Vagina (tissue), 2 donors: ENCODE measurements around the gene CLUH. TPM values are rescaled to one million over a fixed set of nuclear protein-coding genes. Genes with fewer than 3 reads are reported as not detected.
A peak's percentile ranks its signal among the peaks of the same experiment; 100 is the strongest.

Experiments used
- DNase-seq, 2 donors: peaks; one replicate each; pipeline ENCODE4 v3.0.0-alpha.2; 2017; ENCODE audit errors: extremely low spot score in 2 of 2
- H3K27ac ChIP-seq: fragments of 200-600 bp; sonication (generic); one replicate; pipeline ENCODE4 v1.5.1; 2019
- H3K27me3 ChIP-seq: fragments of 200-600 bp; sonication (generic); one replicate; pipeline ENCODE4 v1.5.1; 2019
- H3K36me3 ChIP-seq, 2 donors: fragments of 200-600 bp; sonication (generic); one replicate each; pipeline ENCODE4 v1.5.1; 2017 to 2019
- H3K4me1 ChIP-seq: fragments of 200-600 bp; sonication (generic); one replicate; pipeline ENCODE4 v1.5.1; 2019
- H3K4me3 ChIP-seq, 2 donors: fragments of 200-600 bp; sonication (generic); 1 replicate in 1 of 2; 2 replicates in 1 of 2; pipeline ENCODE4 v1.5.1; 2016 to 2019
- H3K9me3 ChIP-seq: fragments of 200-600 bp; sonication (generic); one replicate; pipeline ENCODE4 v1.5.1; 2019
- POLR2A ChIP-seq, 2 donors: fragments of 450-650 bp; IDR thresholded peaks; one replicate each; pipeline ENCODE4 v1.6.1; 2017; ENCODE audit warnings: antibody characterized with exemption in 2 of 2, mild to moderate bottlenecking in 2 of 2, moderate library complexity in 2 of 2
- POLR2AphosphoS5 ChIP-seq, 2 donors: sonication (generic); formaldehyde crosslinking; IDR thresholded peaks; one replicate each; pipeline ENCODE4 v1.9.0; 2017; ENCODE audit warnings: antibody characterized with exemption in 2 of 2, mild to moderate bottlenecking in 2 of 2, low read depth in 1 of 2; ENCODE audit not compliant: insufficient read depth in 1 of 2
- intact Hi-C: fragments of 100-400 bp; cut with DNase I; formaldehyde crosslinking; loops from one replicate; pipeline ENCODE4 v1.15.1; 2023
- total RNA-seq: library from RNA; depleted of rRNA; stranded (reverse); fragments of >200 nt; gene quantifications from one replicate; pipeline ENCODE4 v1.2.3, GENCODE V29; 2016
- TF ChIP-seq, protein P1 (sequence below), 3 experiments: fragments of 450-650 bp in 2 of 3; fragments of 200-600 bp in 1 of 3; sonication (generic) in 1 of 3; IDR thresholded peaks; one replicate each; pipeline ENCODE4 v1.5.1; 2017 to 2019; ENCODE audit warnings: antibody characterized with exemption in 3 of 3, mild to moderate bottlenecking in 2 of 3, moderate library complexity in 2 of 3

Gene CLUH
- total RNA-seq, 1 donor from 2014 or later = 52.3 TPM

DNA sequence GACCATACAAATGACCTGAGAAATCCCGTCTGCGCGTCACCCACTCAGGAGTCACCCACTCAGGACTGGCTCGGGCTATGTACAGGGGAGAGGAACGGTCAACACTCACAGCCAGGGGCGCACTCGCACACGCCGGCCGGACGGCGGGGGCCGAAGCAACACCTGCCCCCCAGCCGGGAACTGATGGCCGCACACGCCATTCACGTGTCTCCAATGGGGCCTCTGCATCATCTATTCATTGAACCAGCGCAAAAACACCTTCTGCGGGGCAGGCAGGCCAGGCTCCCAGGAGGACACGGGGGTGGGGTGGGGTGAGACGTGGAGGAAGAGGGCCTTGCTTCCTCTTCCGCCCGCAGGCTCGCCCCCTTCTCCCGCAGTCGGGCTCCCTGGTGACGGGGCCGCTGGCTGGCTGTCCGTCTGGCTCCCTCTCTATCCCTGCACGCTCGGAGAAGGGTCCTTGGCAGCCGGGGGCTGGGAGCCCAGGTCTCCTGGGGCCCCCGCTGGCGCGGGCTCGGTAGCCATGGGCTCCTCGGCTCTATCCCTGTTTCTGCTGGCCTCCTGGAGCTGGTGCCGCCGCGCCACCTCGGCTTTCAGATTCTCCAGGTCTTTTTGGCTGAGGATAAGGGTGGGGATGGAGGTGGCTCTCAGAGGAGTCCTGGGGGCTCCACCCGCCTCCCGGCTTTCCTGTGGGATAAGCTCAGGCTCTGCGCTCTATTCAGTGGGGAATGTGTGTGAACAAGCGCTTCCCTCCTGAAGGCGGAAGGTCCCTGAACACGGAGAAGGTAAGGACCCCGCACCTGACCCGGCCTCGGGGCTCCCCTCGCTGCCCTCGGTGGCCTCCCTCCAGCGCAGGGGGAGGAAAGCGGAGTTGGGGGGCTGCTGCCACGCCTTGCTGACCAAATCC, 21.1 kb downstream of the CLUH start:
- peaks cover 20% of the 10 kb centered on the region for H3K4me1 ChIP-seq
- H3K4me3 ChIP-seq = no peak overlapping the region
- H3K27me3 ChIP-seq = no peaks in the 10 kb centered on the region
- H3K27ac ChIP-seq = no peak overlapping the region
- DNase-seq = peak; percentile 77 to 81
- TF ChIP-seq POLR2A (IDR thresholded peaks at IDR 0.05) (no peak), POLR2AphosphoS5 (IDR thresholded peaks at IDR 0.05; ENCODE audit: insufficient read depth in 1 of 2, low read depth in 1 of 2) (no peak)
- TF ChIP-seq, protein P1, sequence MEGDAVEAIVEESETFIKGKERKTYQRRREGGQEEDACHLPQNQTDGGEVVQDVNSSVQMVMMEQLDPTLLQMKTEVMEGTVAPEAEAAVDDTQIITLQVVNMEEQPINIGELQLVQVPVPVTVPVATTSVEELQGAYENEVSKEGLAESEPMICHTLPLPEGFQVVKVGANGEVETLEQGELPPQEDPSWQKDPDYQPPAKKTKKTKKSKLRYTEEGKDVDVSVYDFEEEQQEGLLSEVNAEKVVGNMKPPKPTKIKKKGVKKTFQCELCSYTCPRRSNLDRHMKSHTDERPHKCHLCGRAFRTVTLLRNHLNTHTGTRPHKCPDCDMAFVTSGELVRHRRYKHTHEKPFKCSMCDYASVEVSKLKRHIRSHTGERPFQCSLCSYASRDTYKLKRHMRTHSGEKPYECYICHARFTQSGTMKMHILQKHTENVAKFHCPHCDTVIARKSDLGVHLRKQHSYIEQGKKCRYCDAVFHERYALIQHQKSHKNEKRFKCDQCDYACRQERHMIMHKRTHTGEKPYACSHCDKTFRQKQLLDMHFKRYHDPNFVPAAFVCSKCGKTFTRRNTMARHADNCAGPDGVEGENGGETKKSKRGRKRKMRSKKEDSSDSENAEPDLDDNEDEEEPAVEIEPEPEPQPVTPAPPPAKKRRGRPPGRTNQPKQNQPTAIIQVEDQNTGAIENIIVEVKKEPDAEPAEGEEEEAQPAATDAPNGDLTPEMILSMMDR (IDR thresholded peaks at IDR 0.05) = no peak
- intact Hi-C loops = no loop called here
- H3K36me3 ChIP-seq = peaks cover 0 to 39% of the 10 kb centered on the region in 2 donors
- H3K9me3 ChIP-seq = no peaks in the 10 kb centered on the region

DNA sequence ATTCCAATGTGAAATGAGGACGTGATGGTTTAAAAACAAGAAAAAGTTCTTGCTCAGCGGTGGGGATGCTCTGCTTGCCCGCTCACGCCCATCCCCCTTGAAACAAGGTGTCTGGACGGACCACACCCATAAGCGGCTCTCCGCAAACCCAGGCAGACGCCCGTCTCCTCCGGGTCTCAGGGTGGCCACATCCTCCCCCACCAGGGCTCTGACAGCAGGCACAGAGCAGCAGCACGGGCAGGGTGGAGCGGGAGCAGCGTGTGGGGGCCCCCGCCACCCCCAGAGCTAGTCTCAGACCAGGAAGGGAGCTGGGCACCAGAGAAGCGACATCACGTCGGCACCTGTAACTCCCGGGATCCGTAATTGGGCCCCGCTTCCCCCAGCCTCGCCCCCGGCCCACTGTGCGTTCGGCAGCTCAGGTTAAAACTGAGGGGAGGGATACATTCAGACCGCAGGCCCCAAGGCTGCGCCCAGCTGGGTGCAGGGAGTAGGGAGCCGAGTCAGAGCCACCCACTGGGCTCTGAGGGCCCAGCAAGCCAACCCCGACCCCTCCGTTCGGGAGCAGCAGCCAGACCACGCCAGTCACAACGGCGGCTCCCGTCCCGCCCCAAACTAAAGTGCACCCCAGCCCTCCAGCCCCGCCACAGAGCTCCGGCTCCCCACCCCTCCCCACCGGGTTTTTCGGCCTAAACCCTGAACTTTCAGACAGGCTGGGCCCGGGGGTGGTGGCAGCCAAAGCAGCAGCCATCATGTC, 22.0 kb downstream of the CLUH start:
- H3K27ac ChIP-seq = no peak overlapping the region
- peak; percentile 64 to 72 for DNase-seq
- no peak for TF ChIP-seq POLR2AphosphoS5 (IDR thresholded peaks at IDR 0.05; ENCODE audit: insufficient read depth in 1 of 2, low read depth in 1 of 2)
- H3K27me3 ChIP-seq = no peaks in the 10 kb centered on the region
- no peaks in the 10 kb centered on the region for H3K9me3 ChIP-seq
- peaks cover 20% of the 10 kb centered on the region for H3K4me1 ChIP-seq
- peaks cover 0 to 31% of the 10 kb centered on the region in 2 donors for H3K36me3 ChIP-seq
- H3K4me3 ChIP-seq = no peak overlapping the region
- intact Hi-C loops = loop anchor here (10.0 kb wide), 1 partner anchor 95 kb away; the partner anchor contains the start of gene PAFAH1B1

DNA sequence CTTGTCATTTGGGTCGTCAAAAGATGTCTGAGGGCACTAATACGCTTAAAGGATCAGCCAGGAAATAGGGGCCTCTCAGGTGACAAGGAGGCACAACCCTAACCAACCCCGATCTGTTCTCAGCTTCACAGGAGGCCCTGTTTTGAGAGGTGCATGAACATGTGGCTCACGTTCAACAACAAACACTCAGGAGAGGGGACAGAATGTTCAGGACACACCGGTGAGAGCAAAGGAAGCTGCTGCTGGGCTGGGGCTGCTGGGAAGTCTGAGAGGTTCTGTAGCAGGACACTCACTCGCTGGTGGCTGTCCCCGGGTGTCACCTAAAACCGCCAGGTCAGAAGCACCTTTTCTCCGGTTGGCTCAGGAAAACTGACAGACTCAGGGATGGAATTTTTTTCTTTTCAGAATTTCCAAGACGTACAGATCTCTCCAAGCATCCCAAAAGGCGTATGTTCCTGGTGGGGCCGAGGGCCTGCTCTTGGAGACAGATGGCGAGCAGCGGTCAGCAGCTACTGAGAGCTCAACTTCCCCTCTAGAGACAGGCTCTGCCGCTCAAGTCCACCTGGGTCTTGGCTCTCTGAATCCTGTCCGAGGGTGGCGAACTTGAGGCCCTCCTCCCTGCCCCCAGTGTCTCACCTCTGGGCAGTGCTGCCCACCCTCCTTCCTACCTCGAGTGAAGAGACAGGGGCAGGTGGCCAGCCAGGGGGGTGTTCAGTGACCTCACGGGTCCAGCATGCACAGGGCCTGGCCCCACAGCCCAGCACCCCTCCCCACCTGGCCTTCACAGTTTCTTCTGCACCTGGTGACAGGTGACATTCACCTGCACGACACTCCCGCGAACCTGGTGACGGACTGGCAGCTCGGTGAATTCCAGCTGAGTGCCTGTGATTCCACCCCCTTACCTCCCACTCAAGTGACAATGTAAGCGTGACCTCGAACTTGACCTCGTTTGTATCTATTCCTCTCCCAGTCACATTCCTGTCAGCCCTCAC, 22.9 kb downstream of the CLUH start:
- DNase-seq = peak in 1 of 2 donors; percentile 84
- H3K9me3 ChIP-seq = no peaks in the 10 kb centered on the region
- TF ChIP-seq POLR2AphosphoS5 (IDR thresholded peaks at IDR 0.05; ENCODE audit: insufficient read depth in 1 of 2, low read depth in 1 of 2) (peak in 1 of 2 donors; percentile 24), POLR2A (IDR thresholded peaks at IDR 0.05) (no peak)
- peaks cover 20% of the 10 kb centered on the region for H3K4me1 ChIP-seq
- no peak overlapping the region for H3K27ac ChIP-seq
- H3K27me3 ChIP-seq = no peaks in the 10 kb centered on the region
- intact Hi-C loops = loop anchor here (10.0 kb wide), 1 partner anchor 94 kb away; the partner anchor contains the start of gene PAFAH1B1
- no peak overlapping the region for H3K4me3 ChIP-seq
- peaks cover 0 to 31% of the 10 kb centered on the region in 2 donors for H3K36me3 ChIP-seq

DNA sequence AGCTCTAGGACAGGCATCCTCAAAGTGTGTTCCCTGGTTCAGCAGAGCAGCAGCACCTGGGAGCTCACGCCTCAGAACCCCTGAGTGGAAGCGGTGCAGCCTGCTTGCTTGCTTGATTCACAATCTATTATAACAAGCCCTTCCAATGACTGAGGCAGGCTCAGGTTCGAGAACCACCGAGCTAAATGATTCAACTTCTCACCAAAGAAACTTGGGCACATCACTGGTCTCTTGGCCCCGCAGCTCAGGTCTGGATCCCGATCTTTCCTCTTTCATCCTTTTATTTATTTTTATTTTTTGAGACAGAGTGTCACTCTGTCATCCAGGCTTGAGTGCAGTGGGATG, 24.5 kb downstream of the CLUH start:
- TF ChIP-seq, protein P1 (IDR thresholded peaks at IDR 0.05) = no peak
- no peak for TF ChIP-seq POLR2AphosphoS5 (IDR thresholded peaks at IDR 0.05; ENCODE audit: insufficient read depth in 1 of 2, low read depth in 1 of 2)
- no peak for TF ChIP-seq POLR2A (IDR thresholded peaks at IDR 0.05)
- Histone ChIP-seq H3K4me3 (no peak overlapping the region), H3K27me3 (no peaks in the 10 kb centered on the region), H3K27ac (no peak overlapping the region), H3K36me3 (peaks cover 0 to 31% of the 10 kb centered on the region in 2 donors), H3K4me1 (peaks cover 20% of the 10 kb centered on the region), H3K9me3 (no peaks in the 10 kb centered on the region)
- DNase-seq = no peak
- intact Hi-C loops = loop anchor here (10.0 kb wide), 1 partner anchor 92 kb away; the partner anchor contains the start of gene PAFAH1B1

DNA sequence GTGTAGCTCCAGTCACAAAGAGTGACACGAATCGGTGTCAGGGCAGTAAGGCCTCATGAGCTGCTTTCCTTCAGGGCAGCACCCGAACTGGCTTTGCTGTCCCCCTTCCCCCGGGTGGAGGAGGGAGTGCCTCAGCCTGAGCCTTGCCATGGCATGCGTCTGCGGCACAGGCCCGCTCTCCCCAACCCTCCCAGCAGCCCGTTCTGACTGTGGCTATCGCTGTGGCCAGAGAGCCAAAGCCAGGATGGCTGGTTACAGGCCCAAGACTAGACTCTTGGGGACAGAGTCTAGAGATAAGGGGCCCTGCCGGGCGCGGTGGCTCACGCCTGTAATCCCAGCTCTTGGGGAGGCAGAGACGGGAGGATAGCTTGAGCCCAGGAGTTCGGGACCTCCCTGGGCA, 25.9 kb downstream of the CLUH start:
- TF ChIP-seq POLR2AphosphoS5 (IDR thresholded peaks at IDR 0.05; ENCODE audit: insufficient read depth in 1 of 2, low read depth in 1 of 2) (no peak), POLR2A (IDR thresholded peaks at IDR 0.05) (no peak)
- TF ChIP-seq, protein P1 (IDR thresholded peaks at IDR 0.05) = no peak
- Histone ChIP-seq H3K36me3 (peaks cover 0 to 34% of the 10 kb centered on the region in 2 donors), H3K4me3 (no peak overlapping the region), H3K27ac (no peak overlapping the region), H3K27me3 (no peaks in the 10 kb centered on the region), H3K4me1 (peaks cover 20% of the 10 kb centered on the region), H3K9me3 (no peaks in the 10 kb centered on the region)
- peak in 1 of 2 donors; percentile 82 for DNase-seq
- intact Hi-C loops = loop anchor here (10.0 kb wide), 1 partner anchor 91 kb away; the partner anchor contains the start of gene PAFAH1B1
